ENCODE data around the gene BCL2L1. TPM values are rescaled to one million over a fixed set of nuclear protein-coding genes. Genes with fewer than 3 reads are reported as not detected.

Gene BCL2L1
- total and polyA plus RNA-seq, 9 donors, result 21.7 to 65.1 (median 40.2) TPM

- 56 to 79% (median 64%) methylated on average over 1 of the region's 1 CpG for WGBS, 3 donors
- no peaks in the 10 kb centered on the region for H3K9me3 ChIP-seq
These were observed 79.8 kb downstream of the BCL2L1 start for GRCh38 chr20:31642837-31643236.

GRCh38 chr20:31641391-31641790 lies 81.3 kb downstream of the BCL2L1 start:
- 88 to 94% (median 91%) methylated on average over 6 of the region's 6 CpGs for WGBS, 3 donors

More at GRCh38 chr20:31642837-31643236, 79.8 kb downstream of the BCL2L1 start:
- H3K36me3 ChIP-seq, result no peaks in the 10 kb centered on the region
- no peaks in the 10 kb centered on the region for H3K27me3 ChIP-seq
- no peak overlapping the region for H3K4me3 ChIP-seq
- DNase-seq, result no peak
- no peaks in the 10 kb centered on the region for H3K4me1 ChIP-seq (ENCODE audit: insufficient read depth)
- no peak overlapping the region for H3K27ac ChIP-seq
- TF ChIP-seq EP300 (IDR thresholded peaks at IDR 0.05) (no peak), CTCF (IDR thresholded peaks at IDR 0.05) (no peak), POLR2A (IDR thresholded peaks at IDR 0.05) (no peak)
- intact Hi-C loops (cut with DNase I), result no loop called here

DNA sequence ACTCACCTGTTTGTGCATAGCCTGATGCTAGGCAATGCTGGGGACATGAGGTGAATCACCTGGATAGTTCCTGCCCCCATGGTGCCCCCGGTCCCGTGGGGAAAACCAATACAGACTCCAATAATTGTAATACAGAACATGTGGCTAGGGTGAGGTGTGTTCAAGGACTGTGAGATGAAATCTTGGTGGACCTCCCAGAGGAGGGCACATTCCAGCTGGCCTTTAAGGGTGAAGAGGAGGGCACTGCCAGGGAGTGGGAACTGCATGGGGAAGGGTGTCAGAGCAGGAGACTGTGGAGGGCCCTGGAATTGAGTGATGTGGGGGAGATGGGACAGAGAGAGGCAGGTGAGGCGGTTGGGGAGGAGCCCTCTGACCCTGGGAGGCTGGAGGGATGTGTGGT lies 82.4 kb downstream of the BCL2L1 start:
- no peaks in the 10 kb centered on the region for H3K4me1 ChIP-seq (ENCODE audit: insufficient read depth)
- DNase-seq, result no peak
- TF ChIP-seq CTCF (IDR thresholded peaks at IDR 0.05) (no peak), POLR2A (IDR thresholded peaks at IDR 0.05) (no peak), EP300 (IDR thresholded peaks at IDR 0.05) (no peak)
- no peak overlapping the region for H3K27ac ChIP-seq
- H3K9me3 ChIP-seq, result no peaks in the 10 kb centered on the region
- no peaks in the 10 kb centered on the region for H3K27me3 ChIP-seq
- no peak overlapping the region for H3K4me3 ChIP-seq
- 64 to 81% (median 75%) methylated on average over 3 of the region's 3 CpGs for WGBS, 3 donors
- intact Hi-C loops (cut with DNase I), result no loop called here
- no peaks in the 10 kb centered on the region for H3K36me3 ChIP-seq

More at GRCh38 chr20:31641391-31641790, 81.3 kb downstream of the BCL2L1 start:
- Histone ChIP-seq H3K9me3 (no peaks in the 10 kb centered on the region), H3K4me3 (no peak overlapping the region), H3K36me3 (no peaks in the 10 kb centered on the region), H3K27ac (no peak overlapping the region), H3K4me1 (ENCODE audit: insufficient read depth) (no peaks in the 10 kb centered on the region), H3K27me3 (no peaks in the 10 kb centered on the region)
- DNase-seq, result no peak
- intact Hi-C loops (cut with DNase I), result no loop called here
- TF ChIP-seq CTCF (IDR thresholded peaks at IDR 0.05) (no peak), EP300 (IDR thresholded peaks at IDR 0.05) (no peak), POLR2A (IDR thresholded peaks at IDR 0.05) (no peak)

DNA sequence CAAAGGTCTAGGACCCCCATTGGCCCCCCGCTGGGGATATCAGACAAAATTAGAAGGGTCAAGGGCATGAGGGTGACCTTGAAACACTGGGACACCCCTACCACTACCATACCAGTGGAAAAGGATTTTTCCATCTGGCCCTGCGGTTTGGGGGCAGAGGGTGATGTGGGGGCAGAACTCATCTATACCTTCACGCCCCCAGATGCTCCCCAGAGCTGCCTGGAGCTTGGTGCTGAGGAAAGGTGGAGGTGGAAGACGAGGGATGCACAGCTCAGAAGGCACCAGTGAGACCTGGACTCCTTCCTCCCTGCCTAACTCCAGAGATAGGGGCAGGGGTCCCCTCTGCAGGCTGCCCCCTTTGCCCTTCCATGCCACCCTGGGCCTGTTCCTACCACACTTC lies 83.9 kb downstream of the BCL2L1 start:
- intact Hi-C loops (cut with DNase I), result no loop called here
- WGBS, 3 donors, result 67 to 71% (median 68%) methylated on average over 4 of the region's 4 CpGs
- Histone ChIP-seq H3K27me3 (no peaks in the 10 kb centered on the region), H3K9me3 (no peaks in the 10 kb centered on the region), H3K36me3 (no peaks in the 10 kb centered on the region), H3K4me1 (ENCODE audit: insufficient read depth) (no peaks in the 10 kb centered on the region), H3K4me3 (no peak overlapping the region), H3K27ac (no peak overlapping the region)
- TF ChIP-seq CTCF (IDR thresholded peaks at IDR 0.05) (no peak), EP300 (IDR thresholded peaks at IDR 0.05) (no peak), POLR2A (IDR thresholded peaks at IDR 0.05) (no peak)
- DNase-seq, result no peak

Data from ovary (tissue), 9 donors.